Measurements from ENCODE around the gene CADPS2. TPM values are rescaled to one million over a fixed set of nuclear protein-coding genes. Genes with fewer than 3 reads are reported as not detected.

CADPS2 gene
- total RNA-seq, 4 donors from 2014 or later: 27.3 to 154 (median 114) TPM

- no peaks in the 10 kb centered on the region for H3K9me3 ChIP-seq
- no peak overlapping the region for H3K4me3 ChIP-seq
- H3K27ac ChIP-seq (replicated peaks in 1 of 4): no peak overlapping the region
- H3K4me1 ChIP-seq: no peaks in the 10 kb centered on the region
- no peak for TF ChIP-seq POLR2A (IDR thresholded peaks at IDR 0.05; ENCODE audit: low read depth)
- no peak for TF ChIP-seq POLR2AphosphoS5 (IDR thresholded peaks at IDR 0.05)
- no peak for TF ChIP-seq EP300 (IDR thresholded peaks at IDR 0.05)
- TF ChIP-seq CTCF (IDR thresholded peaks at IDR 0.05): no peak
- no peaks in the 10 kb centered on the region for H3K27me3 ChIP-seq
- intact Hi-C loops (cut with DNase I): no loop called here
- no peaks in the 10 kb centered on the region for H3K36me3 ChIP-seq
- DNase-seq (ENCODE audit: extremely low spot score): no peak
These were observed 254.0 kb downstream of the CADPS2 start for GRCh38 chr7:122632238-122632637.

GRCh38 chr7:122629412-122629953, 256.8 kb downstream of the CADPS2 start:
- H3K4me1 ChIP-seq: no peaks in the 10 kb centered on the region
- no peak overlapping the region for H3K4me3 ChIP-seq
- no peak overlapping the region for H3K27ac ChIP-seq (replicated peaks in 1 of 4)
- no peaks in the 10 kb centered on the region for H3K9me3 ChIP-seq
- intact Hi-C loops (cut with DNase I): no loop called here
- no peaks in the 10 kb centered on the region for H3K27me3 ChIP-seq
- H3K36me3 ChIP-seq: no peaks in the 10 kb centered on the region
- DNase-seq (ENCODE audit: extremely low spot score): no peak
- no peak for TF ChIP-seq CTCF (IDR thresholded peaks at IDR 0.05)

GRCh38 chr7:122628651-122629411, 257.4 kb downstream of the CADPS2 start:
- intact Hi-C loops (cut with DNase I): no loop called here
- Histone ChIP-seq H3K4me3 (no peak overlapping the region), H3K4me1 (no peaks in the 10 kb centered on the region), H3K9me3 (no peaks in the 10 kb centered on the region), H3K27ac (replicated peaks in 1 of 4) (no peak overlapping the region), H3K27me3 (no peaks in the 10 kb centered on the region), H3K36me3 (no peaks in the 10 kb centered on the region)
- WGBS: 94% methylated on average over 5 of the region's 5 CpGs
- TF ChIP-seq CTCF (IDR thresholded peaks at IDR 0.05) (no peak), EP300 (IDR thresholded peaks at IDR 0.05) (no peak), POLR2A (IDR thresholded peaks at IDR 0.05; ENCODE audit: low read depth) (no peak), POLR2AphosphoS5 (IDR thresholded peaks at IDR 0.05) (no peak)
- DNase-seq (ENCODE audit: extremely low spot score): no peak

GRCh38 chr7:122626785-122627184, 259.5 kb downstream of the CADPS2 start:
- TF ChIP-seq EP300 (IDR thresholded peaks at IDR 0.05) (no peak), CTCF (IDR thresholded peaks at IDR 0.05) (no peak), POLR2AphosphoS5 (IDR thresholded peaks at IDR 0.05) (no peak), POLR2A (IDR thresholded peaks at IDR 0.05; ENCODE audit: low read depth) (no peak)
- WGBS: 87% methylated on average over 3 of the region's 3 CpGs
- H3K4me1 ChIP-seq: no peaks in the 10 kb centered on the region
- no peak overlapping the region for H3K4me3 ChIP-seq
- H3K27ac ChIP-seq (replicated peaks in 1 of 4): no peak overlapping the region
- no peaks in the 10 kb centered on the region for H3K27me3 ChIP-seq
- H3K36me3 ChIP-seq: no peaks in the 10 kb centered on the region
- DNase-seq (ENCODE audit: extremely low spot score): no peak
- H3K9me3 ChIP-seq: no peaks in the 10 kb centered on the region
- intact Hi-C loops (cut with DNase I): no loop called here

GRCh38 chr7:122622682-122623081, 263.6 kb downstream of the CADPS2 start:
- H3K4me3 ChIP-seq: no peak overlapping the region
- 63% methylated on average over 1 of the region's 1 CpG for WGBS
- H3K27ac ChIP-seq (replicated peaks in 1 of 4): no peak overlapping the region
- no peaks in the 10 kb centered on the region for H3K9me3 ChIP-seq
- no peak for TF ChIP-seq POLR2AphosphoS5 (IDR thresholded peaks at IDR 0.05)
- no peak for TF ChIP-seq CTCF (IDR thresholded peaks at IDR 0.05)
- intact Hi-C loops (cut with DNase I): no loop called here
- no peaks in the 10 kb centered on the region for H3K27me3 ChIP-seq
- no peaks in the 10 kb centered on the region for H3K36me3 ChIP-seq
- peaks cover 0 to 8% (median under 1%) of the 10 kb centered on the region in 4 donors for H3K4me1 ChIP-seq
- DNase-seq (ENCODE audit: extremely low spot score): no peak
